Ramos (cell line): ENCODE results near the gene PCDH9.
"Not testable (repeated sequence)": the region's sequence is repeated elsewhere in the genome, so short reads cannot be mapped to it uniquely, and the experiment has no call there.

Experiments
- in situ Hi-C: fragments of 300-500 bp; cut with MboI; formaldehyde crosslinking; loops from one replicate; pipeline ENCODE4 v1.14.3; 2022; ENCODE audit warnings: low sequenced_read_pairs; ENCODE audit not compliant: unreplicated experiment

PCDH9 gene

GRCh38 chr13:66943530-66943929 lies 286.6 kb downstream of the PCDH9 start:
- in situ Hi-C loops = no loop called here

GRCh38 chr13:66940113-66940512 lies 290.0 kb downstream of the PCDH9 start:
- in situ Hi-C loops = no loop called here

- in situ Hi-C loops = no loop called here
These were observed 292.7 kb downstream of the PCDH9 start for GRCh38 chr13:66937423-66937822.

- in situ Hi-C loops = no loop called here
These were observed 296.1 kb downstream of the PCDH9 start for GRCh38 chr13:66933994-66934393.

GRCh38 chr13:66933527-66933926 lies 296.6 kb downstream of the PCDH9 start:
- in situ Hi-C loops = no loop called here

GRCh38 chr13:66927562-66927961 lies 302.6 kb downstream of the PCDH9 start:
- in situ Hi-C loops = no loop called here

- in situ Hi-C loops = no loop called here
These were observed 303.1 kb downstream of the PCDH9 start for GRCh38 chr13:66926851-66927524.

GRCh38 chr13:66926200-66926850 lies 303.8 kb downstream of the PCDH9 start:
- in situ Hi-C loops = no loop called here

GRCh38 chr13:66922444-66922843 lies 307.7 kb downstream of the PCDH9 start:
- in situ Hi-C loops = no loop called here

GRCh38 chr13:66921437-66921836 lies 308.7 kb downstream of the PCDH9 start:
- in situ Hi-C loops = no loop called here

- in situ Hi-C loops = no loop called here
These were observed 314.4 kb downstream of the PCDH9 start for GRCh38 chr13:66915596-66916185.

GRCh38 chr13:66914155-66914554 lies 316.0 kb downstream of the PCDH9 start:
- in situ Hi-C loops = no loop called here

- in situ Hi-C loops = no loop called here
These were observed 318.7 kb downstream of the PCDH9 start for GRCh38 chr13:66911411-66911939.

GRCh38 chr13:66899955-66900354 lies 330.2 kb downstream of the PCDH9 start:
- in situ Hi-C loops = no loop called here

- in situ Hi-C loops = no loop called here
These were observed 333.2 kb downstream of the PCDH9 start for GRCh38 chr13:66896933-66897332.

GRCh38 chr13:66895780-66896179 lies 334.4 kb downstream of the PCDH9 start:
- in situ Hi-C loops = no loop called here

GRCh38 chr13:66895320-66895719 lies 334.8 kb downstream of the PCDH9 start:
- in situ Hi-C loops = no loop called here

- in situ Hi-C loops = no loop called here
These were observed 341.4 kb downstream of the PCDH9 start for GRCh38 chr13:66888698-66889097.

GRCh38 chr13:66887088-66887487 lies 343.0 kb downstream of the PCDH9 start:
- in situ Hi-C loops = no loop called here

- in situ Hi-C loops = no loop called here
These were observed 343.9 kb downstream of the PCDH9 start for GRCh38 chr13:66886264-66886663.

GRCh38 chr13:66881170-66881569 lies 349.0 kb downstream of the PCDH9 start:
- in situ Hi-C loops = not testable (repeated sequence)
